HK-2 (cell line): ENCODE measurements around the gene GRID2.
"Not testable (repeated sequence)": the region's sequence is repeated elsewhere in the genome, so short reads cannot be mapped to it uniquely, and the experiment has no call there.

Experiments used
- DNase-seq: peaks from one replicate; pipeline ENCODE4 v3.0.0-alpha.2; 2018; ENCODE audit not compliant: unreplicated experiment

GRID2 gene

DNA sequence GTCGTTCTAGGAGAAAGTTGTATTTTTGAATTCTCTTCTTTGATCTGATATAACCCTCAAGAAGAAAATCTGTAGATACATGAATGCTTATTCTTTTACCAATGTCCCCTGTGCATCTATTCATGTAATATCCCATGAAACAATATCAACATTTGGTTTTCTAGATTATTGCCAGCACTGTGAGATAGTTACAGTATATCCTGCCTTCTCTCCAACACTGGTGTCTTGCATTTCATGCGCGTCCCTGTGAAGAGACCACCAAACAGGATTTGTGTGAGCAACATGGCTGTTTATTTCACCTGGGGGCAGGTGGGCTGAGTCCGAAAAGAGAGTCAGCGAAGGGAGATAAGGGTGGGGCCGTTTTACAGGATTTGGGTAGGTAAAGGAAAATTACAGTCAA lies 135.0 kb downstream of the GRID2 start:
- not testable (repeated sequence) for DNase-seq

- not testable (repeated sequence) for DNase-seq
Observed at GRCh38 chr4:92442131-92442530, 138.4 kb downstream of the GRID2 start.

GRCh38 chr4:92444143-92444843 lies 140.5 kb downstream of the GRID2 start:
- DNase-seq, result not testable (repeated sequence)

- no peak for DNase-seq
Observed at GRCh38 chr4:92445127-92445526, 141.4 kb downstream of the GRID2 start.

DNA sequence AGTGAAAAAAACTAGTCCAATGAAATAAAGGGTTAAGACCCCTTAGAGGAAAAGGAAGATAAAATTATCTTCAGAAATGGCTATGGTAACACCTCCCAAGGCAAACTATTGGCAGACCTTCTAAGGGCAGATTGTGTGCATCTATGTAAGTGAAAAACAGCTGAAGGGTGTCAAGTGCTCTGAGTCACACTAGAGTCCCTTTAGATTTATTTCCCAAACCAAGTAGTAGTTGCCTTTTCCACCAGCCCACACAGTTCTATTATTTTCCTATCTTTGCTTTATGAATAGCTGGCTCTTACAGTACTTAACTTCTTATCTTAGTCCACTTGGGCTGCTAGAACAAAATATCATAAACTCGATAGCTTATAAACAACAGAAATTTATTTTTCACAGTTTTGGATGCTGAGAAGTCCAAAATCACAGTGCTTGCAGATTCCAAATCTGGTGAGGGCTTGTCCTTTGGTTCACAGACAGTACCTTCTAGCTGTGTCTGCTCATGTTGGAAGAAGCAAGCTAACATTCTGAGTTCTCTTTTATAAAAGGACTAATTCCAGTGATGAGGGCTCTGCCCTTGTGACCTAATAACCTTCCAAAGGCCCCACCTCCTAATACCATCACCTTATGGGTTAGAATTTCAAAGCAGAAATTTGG lies 143.6 kb downstream of the GRID2 start:
- no peak for DNase-seq

DNA sequence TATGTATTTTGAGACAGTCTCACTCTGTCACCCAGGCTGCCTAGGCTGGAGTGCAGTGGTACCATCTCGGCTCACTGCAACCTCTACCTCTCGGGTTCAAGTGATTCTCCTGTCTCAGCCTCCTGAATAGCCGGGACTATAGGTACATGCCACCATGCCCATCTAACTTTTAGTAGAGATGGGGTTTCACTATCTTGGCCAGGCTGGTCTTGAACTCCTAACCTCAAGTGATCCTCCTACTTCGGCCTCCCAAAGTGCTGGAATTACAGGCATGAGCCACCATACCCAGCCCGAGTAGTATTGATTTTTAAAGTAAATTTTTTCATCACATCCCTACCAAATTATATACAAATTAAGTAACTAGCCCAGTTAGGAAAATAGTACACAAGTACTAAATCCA lies 144.4 kb downstream of the GRID2 start:
- DNase-seq, result not testable (repeated sequence)

- no peak for DNase-seq
Observed at GRCh38 chr4:92450694-92451093, 146.9 kb downstream of the GRID2 start.

DNA sequence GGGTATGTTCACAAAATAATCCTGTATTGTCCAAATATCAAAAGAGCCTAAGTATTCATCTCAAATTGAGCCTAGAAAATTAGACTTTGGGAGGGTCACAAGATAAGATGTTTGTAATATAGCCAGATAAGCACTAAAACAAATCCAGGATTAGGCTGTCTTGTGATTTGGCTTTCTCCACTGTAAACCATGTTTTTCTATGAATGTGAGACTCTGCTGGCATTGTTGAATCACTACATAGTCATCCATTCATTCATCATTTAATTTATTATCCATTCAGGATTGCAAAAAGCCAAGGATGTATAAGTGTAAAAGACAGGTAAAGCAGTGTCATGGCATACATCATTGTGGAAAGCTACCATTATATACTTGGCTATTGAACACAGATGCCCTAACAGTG lies 148.0 kb downstream of the GRID2 start:
- DNase-seq, result no peak

- DNase-seq, result not testable (repeated sequence)
Observed at GRCh38 chr4:92452383-92452782, 148.6 kb downstream of the GRID2 start.

DNA sequence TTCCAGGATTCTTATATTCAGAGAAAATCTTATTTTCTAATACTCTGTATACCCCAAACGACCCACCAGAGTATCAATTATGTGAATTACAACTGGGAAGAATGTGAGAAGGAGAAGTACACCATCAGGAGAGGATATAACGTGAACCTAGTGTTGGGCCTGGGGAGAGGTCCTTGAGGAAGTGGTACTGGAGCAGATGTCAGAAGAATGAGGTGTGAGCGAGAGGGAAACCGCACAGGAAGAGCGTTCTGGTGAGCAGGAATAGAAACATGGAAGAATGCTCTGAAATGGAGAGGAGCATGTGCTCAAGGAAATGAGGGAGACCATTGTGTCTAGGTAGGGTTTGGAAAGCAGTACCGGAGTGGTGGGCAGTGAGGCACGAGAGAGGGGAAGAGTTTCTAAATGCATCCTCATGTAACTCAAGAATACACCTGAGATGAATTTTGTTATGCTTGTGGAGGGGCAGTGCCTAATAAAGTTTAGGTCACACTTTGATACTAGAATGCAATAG lies 151.6 kb downstream of the GRID2 start:
- DNase-seq, result no peak

- no peak for DNase-seq
Observed at GRCh38 chr4:92455951-92456350, 152.2 kb downstream of the GRID2 start.

DNA sequence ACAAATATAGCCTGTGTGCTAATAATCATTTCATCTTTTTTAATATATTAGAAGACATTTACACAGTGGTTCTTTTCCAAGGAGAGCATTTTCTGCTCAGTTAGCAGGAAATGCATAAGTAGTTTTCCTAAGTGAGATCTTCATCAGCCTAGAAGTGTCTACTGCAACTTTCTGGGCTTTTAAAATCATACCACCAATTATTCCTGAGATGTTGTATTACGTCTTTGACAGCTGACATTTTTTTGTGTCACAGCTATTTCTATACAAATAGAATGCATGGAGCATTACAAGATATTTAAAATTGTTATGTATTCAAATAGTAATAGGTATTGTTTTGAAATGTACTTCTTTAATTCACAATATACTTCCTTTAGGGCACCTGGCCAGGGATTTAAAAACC lies 158.0 kb downstream of the GRID2 start:
- no peak for DNase-seq

DNA sequence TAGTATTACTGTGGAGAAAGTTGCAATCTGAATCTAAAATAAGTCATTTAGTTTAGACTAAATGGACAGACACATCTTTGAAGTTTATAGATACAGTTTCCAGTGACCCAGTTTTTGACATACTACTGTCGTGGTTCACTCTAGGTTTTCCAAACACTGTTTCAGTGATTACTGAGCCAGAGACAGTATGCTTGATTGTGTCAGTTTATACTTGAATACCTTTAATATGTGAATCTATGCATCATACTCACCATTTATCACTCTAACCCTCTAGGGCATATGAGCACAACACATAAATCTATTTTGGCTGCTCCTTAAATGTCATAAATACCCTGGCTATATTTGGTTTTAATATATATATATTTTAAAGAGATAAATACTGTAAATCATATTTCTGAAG lies 173.5 kb downstream of the GRID2 start:
- no peak for DNase-seq

GRCh38 chr4:92483341-92483740 lies 179.6 kb downstream of the GRID2 start:
- no peak for DNase-seq

- no peak for DNase-seq
Observed at GRCh38 chr4:92488496-92488895, 184.7 kb downstream of the GRID2 start.

GRCh38 chr4:92497141-92497540 lies 193.4 kb downstream of the GRID2 start:
- no peak for DNase-seq

GRCh38 chr4:92501456-92501855 lies 197.7 kb downstream of the GRID2 start:
- DNase-seq, result no peak

DNA sequence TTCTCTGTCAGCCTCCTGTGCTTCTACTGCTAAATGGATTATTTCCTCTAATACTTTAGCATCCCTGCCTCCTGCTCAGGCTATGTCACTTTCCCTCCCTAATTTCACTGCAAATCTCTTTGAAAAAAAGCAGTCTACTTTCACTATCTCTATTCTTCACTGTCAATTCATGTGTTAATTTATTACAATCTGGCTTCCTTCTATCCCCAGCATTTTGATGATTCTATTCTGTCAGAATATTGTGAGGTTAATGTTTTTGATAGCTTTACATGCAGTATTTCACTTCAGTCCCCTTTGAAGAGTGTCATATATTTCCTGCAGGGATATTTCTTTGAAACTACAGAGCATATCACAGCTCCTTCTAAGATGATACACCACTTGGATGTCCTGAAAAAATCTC lies 203.2 kb downstream of the GRID2 start:
- no peak for DNase-seq

- DNase-seq, result no peak
Observed at GRCh38 chr4:92514627-92515026, 210.9 kb downstream of the GRID2 start.

- no peak for DNase-seq
Observed at GRCh38 chr4:92516450-92516849, 212.7 kb downstream of the GRID2 start.

DNA sequence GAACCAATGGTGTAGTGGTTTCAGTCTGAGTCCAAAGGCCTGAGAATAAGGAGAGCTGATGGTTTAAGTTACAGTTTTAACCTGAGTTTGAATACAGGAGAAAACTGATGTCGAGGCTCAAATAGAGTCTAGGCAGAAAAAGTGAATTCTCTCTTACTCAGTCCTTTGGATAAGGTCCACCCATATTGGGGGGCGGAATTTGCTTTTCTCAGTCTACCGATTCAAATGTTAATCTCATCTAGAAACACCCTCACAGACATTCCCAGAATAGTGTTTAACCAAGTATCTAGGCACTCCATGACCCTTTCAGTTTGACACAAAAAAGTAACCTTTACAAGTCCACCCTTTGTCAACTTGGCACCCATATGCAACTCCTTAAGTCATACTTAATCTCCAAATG lies 216.0 kb downstream of the GRID2 start:
- DNase-seq, result no peak

GRCh38 chr4:92520563-92520962 lies 216.8 kb downstream of the GRID2 start:
- no peak for DNase-seq

- no peak for DNase-seq
Observed at GRCh38 chr4:92521941-92522340, 218.2 kb downstream of the GRID2 start.
